Parathyroid adenoma (tissue), 2 donors: Measurements from ENCODE around the gene SS18L1.

Experiments used
- H2AFZ ChIP-seq: fragments of 300-600 bp; sonication (generic); one replicate; pipeline ENCODE4 v1.7.0; 2017; ENCODE audit warnings: antibody characterized with exemption, mild to moderate bottlenecking
- H3K27ac ChIP-seq: fragments of 300-600 bp; sonication (generic); one replicate; pipeline ENCODE4 v1.7.0; 2017
- H3K27me3 ChIP-seq: fragments of 300-600 bp; sonication (generic); one replicate; pipeline ENCODE4 v1.7.0; 2017; ENCODE audit warnings: low read length; ENCODE audit not compliant: control insufficient read depth, insufficient read depth
- H3K36me3 ChIP-seq: fragments of 300-600 bp; sonication (generic); one replicate; pipeline ENCODE4 v1.7.0; 2017; ENCODE audit warnings: low read length; ENCODE audit not compliant: control insufficient read depth, insufficient read depth
- H3K4me1 ChIP-seq: fragments of 300-600 bp; sonication (generic); one replicate; pipeline ENCODE4 v1.7.0; 2017; ENCODE audit warnings: control low read depth
- H3K4me2 ChIP-seq: fragments of 300-600 bp; sonication (generic); one replicate; pipeline ENCODE4 v1.7.0; 2017; ENCODE audit warnings: low read length
- H3K4me3 ChIP-seq: fragments of 300-600 bp; sonication (generic); one replicate; pipeline ENCODE4 v1.7.0; 2017; ENCODE audit warnings: low read depth, low read length
- H3K79me2 ChIP-seq: fragments of 300-600 bp; sonication (generic); one replicate; pipeline ENCODE4 v1.7.0; 2017; ENCODE audit warnings: control low read depth
- H3K9ac ChIP-seq: fragments of 300-600 bp; sonication (generic); one replicate; pipeline ENCODE4 v1.7.0; 2017; ENCODE audit warnings: mild to moderate bottlenecking
- H3K9me3 ChIP-seq: fragments of 300-600 bp; sonication (generic); one replicate; pipeline ENCODE4 v1.7.0; 2017; ENCODE audit warnings: low read length; ENCODE audit not compliant: control insufficient read depth
- TF ChIP-seq, protein P1 (sequence below): fragments of 300-600 bp; sonication (generic); IDR thresholded peaks from one replicate; pipeline ENCODE4 v1.7.0; 2017; ENCODE audit warnings: antibody characterized with exemption, mild to moderate bottlenecking
- donor health status: primary hyperparathyroidism.

SS18L1 gene

DNA sequence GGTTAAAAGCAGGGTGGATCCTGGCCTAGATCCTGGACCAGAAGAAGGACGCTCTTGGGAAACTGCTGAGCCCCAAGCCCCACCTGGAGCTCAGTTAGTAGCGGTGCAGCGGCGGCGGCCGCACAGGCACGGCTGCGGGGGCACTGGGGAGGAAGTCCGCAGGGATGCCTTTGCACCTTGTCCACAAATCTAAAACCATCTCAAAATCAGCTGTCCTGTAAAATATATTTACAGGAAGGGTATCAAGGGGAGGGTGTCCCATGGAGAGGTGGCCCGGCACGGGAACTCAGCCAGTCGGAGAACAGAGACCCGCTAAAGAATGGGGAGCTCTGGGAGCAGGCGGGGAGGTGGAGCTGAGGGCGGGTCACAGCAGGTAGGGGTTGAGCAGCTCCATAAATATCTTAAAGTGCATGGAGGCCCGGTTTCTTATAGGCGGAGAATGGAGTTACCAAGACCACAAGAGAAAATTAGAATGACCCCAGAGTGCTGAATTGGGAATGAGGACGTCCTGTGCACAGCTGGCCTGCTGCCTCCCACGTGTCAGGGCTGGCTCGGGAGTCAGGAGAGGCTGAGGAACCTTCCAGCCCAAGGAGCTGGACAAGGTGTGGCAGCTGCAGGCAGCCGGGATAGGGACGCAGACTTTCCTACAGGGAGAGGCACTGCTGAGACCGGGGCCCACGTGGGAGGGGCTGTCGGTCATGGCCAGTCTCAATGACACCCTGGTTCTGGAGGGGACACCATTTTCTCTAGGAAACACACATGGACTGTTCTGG lies 47.3 kb downstream of the SS18L1 start:
- Histone ChIP-seq H3K27ac (no peak overlapping the region), H3K36me3 (no peaks in the 10 kb centered on the region), H3K27me3 (no peaks in the 10 kb centered on the region), H3K9ac (no peak overlapping the region), H3K4me3 (no peak overlapping the region), H2AFZ (no peak overlapping the region), H3K9me3 (no peaks in the 10 kb centered on the region), H3K4me2 (no peak overlapping the region), H3K4me1 (no peaks in the 10 kb centered on the region), H3K79me2 (peaks cover 29% of the 10 kb centered on the region)
- TF ChIP-seq, protein P1, sequence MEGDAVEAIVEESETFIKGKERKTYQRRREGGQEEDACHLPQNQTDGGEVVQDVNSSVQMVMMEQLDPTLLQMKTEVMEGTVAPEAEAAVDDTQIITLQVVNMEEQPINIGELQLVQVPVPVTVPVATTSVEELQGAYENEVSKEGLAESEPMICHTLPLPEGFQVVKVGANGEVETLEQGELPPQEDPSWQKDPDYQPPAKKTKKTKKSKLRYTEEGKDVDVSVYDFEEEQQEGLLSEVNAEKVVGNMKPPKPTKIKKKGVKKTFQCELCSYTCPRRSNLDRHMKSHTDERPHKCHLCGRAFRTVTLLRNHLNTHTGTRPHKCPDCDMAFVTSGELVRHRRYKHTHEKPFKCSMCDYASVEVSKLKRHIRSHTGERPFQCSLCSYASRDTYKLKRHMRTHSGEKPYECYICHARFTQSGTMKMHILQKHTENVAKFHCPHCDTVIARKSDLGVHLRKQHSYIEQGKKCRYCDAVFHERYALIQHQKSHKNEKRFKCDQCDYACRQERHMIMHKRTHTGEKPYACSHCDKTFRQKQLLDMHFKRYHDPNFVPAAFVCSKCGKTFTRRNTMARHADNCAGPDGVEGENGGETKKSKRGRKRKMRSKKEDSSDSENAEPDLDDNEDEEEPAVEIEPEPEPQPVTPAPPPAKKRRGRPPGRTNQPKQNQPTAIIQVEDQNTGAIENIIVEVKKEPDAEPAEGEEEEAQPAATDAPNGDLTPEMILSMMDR, result no peak

DNA sequence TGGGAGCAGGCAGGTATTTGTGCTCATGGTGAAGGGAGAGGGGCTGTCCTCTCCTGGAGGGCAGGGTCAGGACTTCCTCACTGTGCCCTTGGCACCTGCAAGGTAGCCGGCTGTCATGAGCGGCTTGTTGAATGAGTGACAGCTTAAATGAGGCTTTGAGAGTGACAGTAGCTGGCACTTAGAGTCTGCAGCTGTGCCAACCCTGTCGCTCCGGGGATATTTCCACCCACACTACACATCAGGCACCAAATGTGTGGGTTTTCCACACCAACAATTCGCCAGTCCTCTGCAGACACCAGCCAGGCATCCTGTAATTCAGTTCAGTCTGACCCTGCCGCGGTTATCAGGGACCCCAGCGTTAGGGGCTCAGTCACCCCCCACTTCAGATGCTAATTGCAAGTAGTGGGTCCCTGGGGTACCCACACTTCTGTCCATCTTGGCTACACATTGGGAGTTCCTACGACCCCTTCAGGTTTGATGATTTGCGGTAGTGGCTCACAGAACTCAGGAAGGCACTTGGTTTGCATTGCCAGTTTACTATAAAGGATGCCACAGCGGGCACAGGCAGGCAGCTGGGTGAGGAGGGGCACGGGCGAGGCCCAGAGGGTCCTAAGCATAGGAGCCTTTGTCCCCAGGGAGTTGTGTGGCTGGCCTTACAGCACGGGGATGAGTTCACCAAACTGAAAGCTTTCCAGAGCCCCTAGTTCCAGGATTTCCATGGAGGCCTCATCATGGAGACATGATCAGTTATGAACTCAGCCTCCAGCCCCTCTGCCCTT lies 48.4 kb downstream of the SS18L1 start:
- peaks cover 24% of the 10 kb centered on the region for H3K79me2 ChIP-seq
- TF ChIP-seq, protein P1, result no peak
- H3K27ac ChIP-seq, result no peak overlapping the region
- no peak overlapping the region for H3K4me3 ChIP-seq
- no peak overlapping the region for H3K9ac ChIP-seq
- H3K4me1 ChIP-seq, result no peaks in the 10 kb centered on the region
- no peak overlapping the region for H2AFZ ChIP-seq
- no peak overlapping the region for H3K4me2 ChIP-seq
- H3K9me3 ChIP-seq, result no peaks in the 10 kb centered on the region
- H3K27me3 ChIP-seq, result no peaks in the 10 kb centered on the region
- no peaks in the 10 kb centered on the region for H3K36me3 ChIP-seq

DNA sequence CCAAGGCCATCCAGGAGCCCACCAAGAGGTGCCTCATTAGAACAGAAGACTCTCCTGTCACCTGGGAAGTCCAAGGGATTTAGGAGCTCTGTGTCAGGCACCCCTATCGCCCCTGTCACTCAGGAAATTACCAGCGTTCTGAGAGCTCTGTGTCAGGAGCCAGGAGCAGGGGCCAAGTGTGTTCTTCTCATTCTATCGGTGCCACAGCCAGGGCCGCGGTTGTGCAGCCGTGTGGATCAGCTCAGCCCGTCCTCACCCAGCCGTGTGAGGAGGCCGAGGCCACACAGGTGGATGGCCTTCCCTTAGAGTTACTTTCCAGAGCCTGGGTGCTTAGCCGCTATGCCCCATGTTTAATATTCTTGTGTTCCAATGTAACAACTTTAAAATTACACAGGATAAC lies 49.1 kb downstream of the SS18L1 start:
- TF ChIP-seq, protein P1, result no peak
- Histone ChIP-seq H3K79me2 (peaks cover 22% of the 10 kb centered on the region), H3K4me1 (no peaks in the 10 kb centered on the region), H3K27me3 (no peaks in the 10 kb centered on the region), H3K4me2 (no peak overlapping the region), H3K9me3 (no peaks in the 10 kb centered on the region), H3K27ac (no peak overlapping the region), H2AFZ (no peak overlapping the region), H3K4me3 (no peak overlapping the region), H3K36me3 (no peaks in the 10 kb centered on the region), H3K9ac (no peak overlapping the region)

DNA sequence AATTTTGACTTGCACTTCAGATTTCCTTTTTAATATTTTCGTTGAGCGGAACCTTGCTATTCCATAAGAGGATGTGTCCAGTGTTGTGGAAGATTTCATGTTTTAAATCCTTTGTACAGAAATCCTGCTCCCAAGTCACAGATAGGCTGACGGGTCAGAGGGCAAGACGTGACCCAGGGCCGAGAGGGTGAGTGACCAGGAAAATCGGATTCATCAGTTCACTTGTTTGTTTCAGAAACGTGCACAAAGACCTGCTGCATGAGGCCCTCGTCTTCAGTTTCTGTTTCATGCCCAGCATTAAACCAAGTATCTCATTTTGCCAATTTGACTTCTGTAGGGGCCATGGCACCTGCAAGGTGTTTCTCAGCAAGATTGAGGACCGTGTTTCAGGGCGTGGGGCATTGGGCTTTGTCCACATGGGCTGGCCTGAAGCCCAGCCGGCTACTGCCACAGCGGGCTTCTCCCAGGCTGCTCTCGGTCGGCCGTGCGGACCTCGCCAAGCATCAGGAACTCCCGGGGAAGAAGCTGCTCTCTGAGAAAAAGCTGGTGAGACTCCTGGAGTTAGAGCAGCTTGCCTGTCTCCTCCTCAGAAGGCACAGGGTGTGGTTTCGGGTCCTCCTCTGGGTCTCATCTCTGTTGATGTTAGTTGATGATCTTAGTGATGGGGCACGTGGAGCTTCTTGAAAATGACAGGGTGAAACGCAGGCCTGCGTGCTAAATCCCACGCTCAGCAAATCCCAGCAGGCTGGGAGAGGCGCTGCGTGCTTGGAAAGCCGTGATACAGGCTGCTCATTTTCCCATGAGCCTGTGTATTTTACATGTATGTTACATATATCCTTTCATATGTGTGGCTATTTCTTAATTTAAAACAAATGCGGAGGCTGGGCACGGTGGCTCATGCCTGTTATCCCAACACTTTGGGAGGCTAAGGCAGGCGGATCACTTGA lies 49.8 kb downstream of the SS18L1 start:
- Histone ChIP-seq H3K27ac (no peak overlapping the region), H3K4me1 (no peaks in the 10 kb centered on the region), H3K4me3 (no peak overlapping the region), H3K36me3 (no peaks in the 10 kb centered on the region), H2AFZ (no peak overlapping the region), H3K27me3 (no peaks in the 10 kb centered on the region), H3K79me2 (peaks cover 19% of the 10 kb centered on the region), H3K4me2 (no peak overlapping the region), H3K9me3 (no peaks in the 10 kb centered on the region), H3K9ac (no peak overlapping the region)
- TF ChIP-seq, protein P1, result no peak
